GM12878 (cell line): ENCODE data around the gene CBLB. TPM values are rescaled to one million over a fixed set of nuclear protein-coding genes. Genes with fewer than 3 reads are reported as not detected.
A peak's percentile ranks its signal among the peaks of the same experiment; 100 is the strongest.

Experiments
- ATAC-seq: fragments of 200-7000 bp; cut with Tn5 transposase; 3 replicates; pipeline ENCODE4 v1.9.1; 2020; ENCODE audit warnings: mild to moderate bottlenecking, moderate library complexity
- BruUV-seq: library from RNA; stranded (reverse); fragments of 400-500 nt; replicated peaks from 2 replicates; lab custom pipeline; 2021; lab: Mats Ljungman, UMichigan
- CTCF ChIA-PET: fragments of 300-600 bp; sonication (Branson Sonifier 250); formaldehyde crosslinking; extraction: SDS; loops from one replicate; lab custom pipeline; 2021; ENCODE audit warnings: inconsistent platforms; lab: Yijun Ruan, JAX
- POLR2A ChIA-PET: fragments of 350-600 bp; formaldehyde crosslinking; extraction: SDS; loops from one replicate; lab custom pipeline; 2021; ENCODE audit warnings: inconsistent platforms; lab: Charles Lee
- RAD21 ChIA-PET: fragments of 300-600 bp; sonication (Branson Sonifier 250); formaldehyde crosslinking; loops from one replicate; lab custom pipeline; 2023; ENCODE audit warnings: antibody characterized with exemption; ENCODE audit not compliant: unreplicated experiment; lab: Charles Lee
- SMC1A ChIA-PET: fragments of 300-600 bp; sonication (Branson Sonifier 250); formaldehyde crosslinking; loops from one replicate; lab custom pipeline; 2023; ENCODE audit not compliant: unreplicated experiment, uncharacterized antibody; lab: Charles Lee
- DNase-seq: peaks from one replicate; pipeline ENCODE4 v3.0.0-alpha.2; 2011; ENCODE audit warnings: low read depth, low spot score
- FAIRE-seq: peaks from 3 replicates; lab custom pipeline; 2011; peaks lifted over from hg19 to GRCh38; lab: Jason Lieb, UNC
- H2AFZ ChIP-seq: 2 replicates; pipeline ENCODE4 v1.6.0; 2011; ENCODE audit warnings: low read depth, low read length, control low read depth; ENCODE audit not compliant: control insufficient read depth
- H3K27ac ChIP-seq: 2 replicates; pipeline ENCODE4 v1.5.1; 2011; ENCODE audit warnings: control low read depth; ENCODE audit not compliant: control insufficient read depth, insufficient read depth
- H3K27me3 ChIP-seq, 2 experiments: replicated peaks in 1 of 2; 2 replicates each; pipeline versions ENCODE4 v1.6.0 to v1.6.1; 2011; ENCODE audit warnings: low read length in 1 of 2; ENCODE audit not compliant: control insufficient read depth in 2 of 2, insufficient read depth in 2 of 2
- H3K36me3 ChIP-seq, 2 experiments: 2 replicates each; pipeline ENCODE4 v1.5.1; 2011; ENCODE audit warnings: low read length in 1 of 2; ENCODE audit not compliant: control insufficient read depth in 2 of 2, insufficient read depth in 2 of 2
- H3K4me1 ChIP-seq: 2 replicates; pipeline ENCODE4 v1.6.1; 2011; ENCODE audit warnings: mild to moderate bottlenecking, low read length, moderate library complexity, mixed read lengths; ENCODE audit not compliant: control insufficient read depth, insufficient read depth
- H3K4me2 ChIP-seq: 2 replicates; pipeline ENCODE4 v1.6.0; 2011; ENCODE audit warnings: control low read depth; ENCODE audit not compliant: control insufficient read depth, insufficient read depth
- H3K4me3 ChIP-seq: fragments of 200-600 bp; sonication (generic); 2 replicates; pipeline ENCODE4 v1.5.1; 2016
- H3K79me2 ChIP-seq: 2 replicates; pipeline ENCODE4 v1.6.0; 2011; ENCODE audit warnings: low read length; ENCODE audit not compliant: control insufficient read depth, insufficient read depth
- H3K9ac ChIP-seq: 2 replicates; pipeline ENCODE4 v1.8.0; 2011; ENCODE audit warnings: low read length, control low read depth, mixed read lengths; ENCODE audit not compliant: control insufficient read depth, insufficient read depth
- H3K9me3 ChIP-seq: replicated peaks from 3 replicates; pipeline ENCODE4 v1.5.1; 2011; ENCODE audit warnings: mild to moderate bottlenecking, low read length; ENCODE audit not compliant: control insufficient read depth, insufficient read depth
- H4K20me1 ChIP-seq: 2 replicates; pipeline ENCODE4 v1.6.0; 2011; ENCODE audit not compliant: control insufficient read depth, insufficient read depth
- ATF7 ChIP-seq: fragments of 450-650 bp; IDR thresholded peaks from 2 replicates; pipeline ENCODE4 v1.6.1; 2016; ENCODE audit warnings: low read depth, mild to moderate bottlenecking
- PAX8 ChIP-seq: fragments of 450-650 bp; IDR thresholded peaks from 2 replicates; pipeline ENCODE4 v1.6.1; 2017; ENCODE audit warnings: mild to moderate bottlenecking, moderate library complexity
- SMAD1 ChIP-seq: fragments of 450-650 bp; IDR thresholded peaks from 2 replicates; pipeline ENCODE4 v1.6.1; 2018; ENCODE audit warnings: mild to moderate bottlenecking, low read depth; ENCODE audit not compliant: partially characterized antibody
- SREBF2 ChIP-seq: IDR thresholded peaks from 2 replicates; pipeline ENCODE4 v1.6.1; 2012; ENCODE audit warnings: mild to moderate bottlenecking, low read length
- TBL1XR1 ChIP-seq: IDR thresholded peaks from 2 replicates; pipeline ENCODE4 v1.6.1; 2012; ENCODE audit warnings: low read depth, low read length, improper control_type of control experiment
- WGBS: methylation state at CpG from one replicate; pipeline ENCODE4 v1.1.6; 2016; ENCODE audit warnings: low lambda C conversion rate; ENCODE audit not compliant: insufficient replicate concordance, insufficient coverage; ENCODE audit errors: missing lambda C conversion rate; 5-methylcytosine and 5-hydroxymethylcytosine counted together
- in situ Hi-C: fragments of 300-500 bp; cut with MboI; formaldehyde crosslinking; loops from 9 replicates; pipeline ENCODE4 v1.14.3; 2018; ENCODE audit warnings: mixed read lengths
- intact Hi-C: fragments of 100-400 bp; cut with micrococcal nuclease; formaldehyde crosslinking; loops from one replicate; pipeline ENCODE4 v1.14.2; 2022; ENCODE audit not compliant: unreplicated experiment
- polyA plus RNA-seq, 11 experiments: library from polyadenylated mRNA; depleted of rRNA in 4 of 11; unstranded in 6 of 11; stranded (reverse) in 5 of 11; fragments of >200 nt; fragmentation: Nextera tagmentation in 4 of 11; fragmentation: Illumina TruSeq in 1 of 11; extraction: Ambion mirVana in 4 of 11; extraction: Trizol in 1 of 11; gene quantifications; 1 replicate in 1 of 11; 2 replicates in 10 of 11; pipeline versions ENCODE4 v1.2.1 to v1.2.3, GENCODE V29; 2011 to 2016; ENCODE audit warnings: inconsistent platforms in 2 of 11, missing spikeins in 2 of 11, low read depth in 1 of 11
- total RNA-seq, 4 experiments: library from RNA; depleted of rRNA in 3 of 4; stranded (reverse); fragments of >200 nt in 3 of 4; fragmentation: Illumina TruSeq in 1 of 4; extraction: Trizol in 1 of 4; gene quantifications; 2 replicates each; pipeline versions ENCODE4 v1.2.1 to v1.2.3, GENCODE V29; 2013 to 2021
- TF ChIP-seq, protein P1 (sequence below): fragments of 450-650 bp; formaldehyde crosslinking; IDR thresholded peaks from 2 replicates; pipeline ENCODE4 v1.4.0; 2022; ENCODE audit warnings: mild to moderate bottlenecking, moderate library complexity
- TF ChIP-seq, protein P2 (sequence below): fragments of 450-650 bp; IDR thresholded peaks from 2 replicates; pipeline ENCODE4 v1.6.1; 2017; ENCODE audit warnings: borderline replicate concordance

The CBLB gene
- total and polyA plus RNA-seq, 10 of the 15 experiments (the other 5 are each of a cell fraction or from before 2014, with no cell fraction given), result 17.2 to 107 (median 41.9) TPM

DNA sequence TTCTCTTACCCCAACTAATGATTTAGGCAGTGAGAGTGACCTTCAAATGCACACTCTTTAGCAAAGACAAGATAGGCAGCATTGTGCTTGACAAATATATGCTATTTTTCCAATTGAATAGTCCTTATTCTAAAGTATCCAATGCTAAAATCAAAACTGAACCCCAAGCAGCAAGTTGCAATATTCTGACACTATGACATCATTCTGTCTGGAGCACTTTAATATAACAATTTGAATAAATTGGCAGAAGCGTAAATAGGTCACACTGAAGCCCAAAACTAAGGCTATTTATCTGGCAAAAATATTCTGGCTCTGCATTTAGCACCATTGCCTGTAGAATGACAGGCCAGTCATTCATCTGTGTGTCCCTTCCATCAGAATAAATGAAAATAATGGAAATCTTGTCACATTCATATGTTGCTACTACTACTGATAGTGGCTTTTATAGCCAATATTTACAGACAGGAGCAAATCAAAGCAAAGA is 2.9 kb downstream of the CBLB start:
- CTCF ChIA-PET, result interaction anchor here (0.6 to 2.6 kb wide), 2 partner anchors 14 to 29 kb away, joined by 3 to 7 read pairs; no protein-coding TSS in a partner anchor
- no peak for ATAC-seq
- POLR2A ChIA-PET, result interaction anchor here (1.0 to 1.1 kb wide), 2 partner anchors 29 to 391 kb away, joined by 3 to 4 read pairs; no protein-coding TSS in a partner anchor
- 95% methylated on average over 1 of the region's 1 CpG for WGBS
- peaks cover 0 to 19% of the 10 kb centered on the region in 2 experiments; a peak in 2 of 4 replicates for H3K36me3 ChIP-seq
- peaks cover 20% of the 10 kb centered on the region for H3K4me1 ChIP-seq
- H3K27me3 ChIP-seq, result no peaks in the 10 kb centered on the region
- TF ChIP-seq, protein P1, sequence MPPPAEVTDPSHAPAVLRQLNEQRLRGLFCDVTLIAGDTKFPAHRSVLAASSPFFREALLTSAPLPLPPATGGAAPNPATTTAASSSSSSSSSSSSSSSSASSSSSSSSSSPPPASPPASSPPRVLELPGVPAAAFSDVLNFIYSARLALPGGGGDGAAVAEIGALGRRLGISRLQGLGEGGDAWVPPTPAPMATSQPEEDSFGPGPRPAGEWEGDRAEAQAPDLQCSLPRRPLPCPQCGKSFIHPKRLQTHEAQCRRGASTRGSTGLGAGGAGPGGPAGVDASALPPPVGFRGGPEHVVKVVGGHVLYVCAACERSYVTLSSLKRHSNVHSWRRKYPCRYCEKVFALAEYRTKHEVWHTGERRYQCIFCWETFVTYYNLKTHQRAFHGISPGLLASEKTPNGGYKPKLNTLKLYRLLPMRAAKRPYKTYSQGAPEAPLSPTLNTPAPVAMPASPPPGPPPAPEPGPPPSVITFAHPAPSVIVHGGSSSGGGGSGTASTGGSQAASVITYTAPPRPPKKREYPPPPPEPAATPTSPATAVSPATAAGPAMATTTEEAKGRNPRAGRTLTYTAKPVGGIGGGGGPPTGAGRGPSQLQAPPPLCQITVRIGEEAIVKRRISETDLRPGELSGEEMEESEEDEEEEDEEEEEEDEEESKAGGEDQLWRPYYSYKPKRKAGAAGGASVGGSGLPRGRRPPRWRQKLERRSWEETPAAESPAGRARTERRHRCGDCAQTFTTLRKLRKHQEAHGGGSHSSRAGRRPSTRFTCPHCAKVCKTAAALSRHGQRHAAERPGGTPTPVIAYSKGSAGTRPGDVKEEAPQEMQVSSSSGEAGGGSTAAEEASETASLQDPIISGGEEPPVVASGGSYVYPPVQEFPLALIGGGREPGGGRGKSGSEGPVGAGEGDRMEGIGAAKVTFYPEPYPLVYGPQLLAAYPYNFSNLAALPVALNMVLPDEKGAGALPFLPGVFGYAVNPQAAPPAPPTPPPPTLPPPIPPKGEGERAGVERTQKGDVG, result no peak
- TF ChIP-seq ATF7 (peak; percentile 74; the same call in 1 of the 2 replicates), SREBF2 (no peak), TBL1XR1 (no peak), PAX8 (no peak), SMAD1 (no peak)
- TF ChIP-seq, protein P2, sequence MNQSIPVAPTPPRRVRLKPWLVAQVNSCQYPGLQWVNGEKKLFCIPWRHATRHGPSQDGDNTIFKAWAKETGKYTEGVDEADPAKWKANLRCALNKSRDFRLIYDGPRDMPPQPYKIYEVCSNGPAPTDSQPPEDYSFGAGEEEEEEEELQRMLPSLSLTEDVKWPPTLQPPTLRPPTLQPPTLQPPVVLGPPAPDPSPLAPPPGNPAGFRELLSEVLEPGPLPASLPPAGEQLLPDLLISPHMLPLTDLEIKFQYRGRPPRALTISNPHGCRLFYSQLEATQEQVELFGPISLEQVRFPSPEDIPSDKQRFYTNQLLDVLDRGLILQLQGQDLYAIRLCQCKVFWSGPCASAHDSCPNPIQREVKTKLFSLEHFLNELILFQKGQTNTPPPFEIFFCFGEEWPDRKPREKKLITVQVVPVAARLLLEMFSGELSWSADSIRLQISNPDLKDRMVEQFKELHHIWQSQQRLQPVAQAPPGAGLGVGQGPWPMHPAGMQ, result no peak
- H3K27ac ChIP-seq, result peak overlapping the region; percentile 94
- SMC1A ChIA-PET, result interaction anchor here (0.8 to 8.2 kb wide), 7 partner anchors 19 to 391 kb away, joined by 3 to 101 read pairs (median 15); no protein-coding TSS in a partner anchor
- intact Hi-C loops (loop anchor here (1.0 to 10.0 kb wide), 12 partner anchors 29 to 743 kb away; no protein-coding TSS in a partner anchor), in situ Hi-C loops (loop anchor here (25.0 kb wide), 1 partner anchor 746 kb away; no protein-coding TSS in a partner anchor)
- RAD21 ChIA-PET, result interaction anchor here (0.6 to 10.0 kb wide), 5 partner anchors 29 to 743 kb away, joined by 3 to 119 read pairs (median 3); no protein-coding TSS in a partner anchor
- H3K9ac ChIP-seq, result peak overlapping the region; percentile 50
- H3K4me3 ChIP-seq, result peak overlapping the region; percentile 59
- H3K79me2 ChIP-seq, result peaks cover 77% of the 10 kb centered on the region
- no peak for FAIRE-seq
- peak overlapping the region; percentile 97 for H3K4me2 ChIP-seq
- no peaks in the 10 kb centered on the region for H4K20me1 ChIP-seq
- no peaks in the 10 kb centered on the region for H3K9me3 ChIP-seq
- no peak overlapping the region for H2AFZ ChIP-seq
- no TSS peak for BruUV-seq
- no peak for DNase-seq
